ENCODE data around the gene PALM. TPM values are rescaled to one million over a fixed set of nuclear protein-coding genes. Genes with fewer than 3 reads are reported as not detected.
A peak's percentile ranks its signal among the peaks of the same experiment; 100 is the strongest.

PALM gene
- total and polyA plus RNA-seq, 9 of the 15 experiments (the other 6 are each of a cell fraction or from before 2014, with no cell fraction given), result 0.04 to 6.6 (median 1.7) TPM

DNA sequence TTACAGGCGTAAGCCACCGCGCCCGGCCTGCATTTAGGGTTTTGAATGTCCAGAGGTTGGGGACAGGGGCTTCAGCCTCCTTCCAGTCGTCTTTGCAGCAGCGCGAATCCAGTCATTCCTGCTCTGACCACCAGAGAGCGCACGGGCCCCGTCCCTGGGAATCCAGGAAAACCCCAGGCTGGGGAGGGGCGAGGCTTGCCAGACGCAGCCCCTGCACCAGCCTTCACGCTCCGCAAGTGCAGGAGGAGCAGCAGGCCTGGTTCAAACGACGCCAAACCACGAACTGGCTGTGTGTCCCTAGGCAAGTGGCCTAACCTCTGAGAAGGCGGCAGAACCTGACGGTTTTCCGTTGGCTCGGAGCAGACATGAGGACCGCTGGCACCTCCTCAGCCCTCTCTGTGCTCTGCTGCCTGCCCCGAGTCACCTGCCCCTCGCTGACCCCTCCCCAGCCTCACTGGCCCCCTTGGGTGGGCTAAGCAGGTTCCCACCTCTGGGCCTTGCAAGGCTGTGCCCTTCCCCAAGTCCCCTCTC is 43.8 kb upstream of the PALM start (continued):
- no peak for TF ChIP-seq ASH1L (IDR thresholded peaks at IDR 0.05; ENCODE audit: borderline replicate concordance, low read depth, partially characterized antibody)
- TF ChIP-seq RAD21 (CRISPR knock-in tag; conservative IDR thresholded peaks at IDR 0.05 in 1 of 2, IDR thresholded peaks at IDR 0.05 in 1 of 2), result peak; percentile 91 to 94
- 0 out of 2 replicates have a peak, but pooled peaks have one; percentile 44 for TF ChIP-seq CBX1 (IDR thresholded peaks at IDR 0.05; ENCODE audit: low read depth)
- TF ChIP-seq, protein P1, sequence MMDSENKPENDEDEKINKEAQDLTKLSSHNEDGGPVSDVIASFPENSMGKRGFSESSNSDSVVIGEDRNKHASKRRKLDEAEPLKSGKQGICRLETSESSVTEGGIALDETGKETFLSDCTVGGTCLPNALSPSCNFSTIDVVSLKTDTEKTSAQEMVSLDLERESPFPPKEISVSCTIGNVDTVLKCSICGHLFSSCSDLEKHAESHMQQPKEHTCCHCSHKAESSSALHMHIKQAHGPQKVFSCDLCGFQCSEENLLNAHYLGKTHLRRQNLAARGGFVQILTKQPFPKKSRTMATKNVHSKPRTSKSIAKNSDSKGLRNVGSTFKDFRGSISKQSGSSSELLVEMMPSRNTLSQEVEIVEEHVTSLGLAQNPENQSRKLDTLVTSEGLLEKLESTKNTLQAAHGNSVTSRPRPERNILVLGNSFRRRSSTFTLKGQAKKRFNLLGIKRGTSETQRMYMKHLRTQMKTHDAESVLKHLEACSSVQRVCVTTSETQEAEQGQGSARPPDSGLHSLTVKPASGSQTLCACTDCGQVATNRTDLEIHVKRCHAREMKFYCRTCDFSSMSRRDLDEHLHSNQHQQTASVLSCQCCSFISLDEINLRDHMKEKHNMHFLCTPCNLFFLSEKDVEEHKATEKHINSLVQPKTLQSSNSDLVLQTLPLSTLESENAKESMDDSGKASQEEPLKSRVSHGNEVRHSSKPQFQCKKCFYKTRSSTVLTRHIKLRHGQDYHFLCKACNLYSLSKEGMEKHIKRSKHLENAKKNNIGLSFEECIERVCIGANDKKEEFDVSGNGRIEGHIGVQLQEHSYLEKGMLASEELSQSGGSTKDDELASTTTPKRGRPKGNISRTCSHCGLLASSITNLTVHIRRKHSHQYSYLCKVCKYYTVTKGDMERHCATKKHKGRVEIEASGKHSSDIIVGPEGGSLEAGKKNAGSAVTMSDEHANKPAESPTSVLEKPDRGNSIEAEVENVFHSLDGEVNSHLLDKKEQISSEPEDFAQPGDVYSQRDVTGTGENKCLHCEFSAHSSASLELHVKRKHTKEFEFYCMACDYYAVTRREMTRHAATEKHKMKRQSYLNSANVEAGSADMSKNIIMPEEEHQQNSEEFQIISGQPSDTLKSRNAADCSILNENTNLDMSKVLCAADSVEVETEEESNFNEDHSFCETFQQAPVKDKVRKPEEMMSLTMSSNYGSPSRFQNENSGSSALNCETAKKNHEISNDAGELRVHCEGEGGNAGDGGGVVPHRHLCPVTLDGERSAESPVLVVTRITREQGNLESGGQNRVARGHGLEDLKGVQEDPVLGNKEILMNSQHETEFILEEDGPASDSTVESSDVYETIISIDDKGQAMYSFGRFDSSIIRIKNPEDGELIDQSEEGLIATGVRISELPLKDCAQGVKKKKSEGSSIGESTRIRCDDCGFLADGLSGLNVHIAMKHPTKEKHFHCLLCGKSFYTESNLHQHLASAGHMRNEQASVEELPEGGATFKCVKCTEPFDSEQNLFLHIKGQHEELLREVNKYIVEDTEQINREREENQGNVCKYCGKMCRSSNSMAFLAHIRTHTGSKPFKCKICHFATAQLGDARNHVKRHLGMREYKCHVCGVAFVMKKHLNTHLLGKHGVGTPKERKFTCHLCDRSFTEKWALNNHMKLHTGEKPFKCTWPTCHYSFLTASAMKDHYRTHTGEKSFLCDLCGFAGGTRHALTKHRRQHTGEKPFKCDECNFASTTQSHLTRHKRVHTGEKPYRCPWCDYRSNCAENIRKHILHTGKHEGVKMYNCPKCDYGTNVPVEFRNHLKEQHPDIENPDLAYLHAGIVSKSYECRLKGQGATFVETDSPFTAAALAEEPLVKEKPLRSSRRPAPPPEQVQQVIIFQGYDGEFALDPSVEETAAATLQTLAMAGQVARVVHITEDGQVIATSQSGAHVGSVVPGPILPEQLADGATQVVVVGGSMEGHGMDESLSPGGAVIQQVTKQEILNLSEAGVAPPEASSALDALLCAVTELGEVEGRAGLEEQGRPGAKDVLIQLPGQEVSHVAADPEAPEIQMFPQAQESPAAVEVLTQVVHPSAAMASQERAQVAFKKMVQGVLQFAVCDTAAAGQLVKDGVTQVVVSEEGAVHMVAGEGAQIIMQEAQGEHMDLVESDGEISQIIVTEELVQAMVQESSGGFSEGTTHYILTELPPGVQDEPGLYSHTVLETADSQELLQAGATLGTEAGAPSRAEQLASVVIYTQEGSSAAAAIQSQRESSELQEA (IDR thresholded peaks at IDR 0.05; ENCODE audit: low read depth), result no peak
- TF ChIP-seq ZNF444 (CRISPR knock-in tag; IDR thresholded peaks at IDR 0.05), result no peak
- TF ChIP-seq, protein P2, sequence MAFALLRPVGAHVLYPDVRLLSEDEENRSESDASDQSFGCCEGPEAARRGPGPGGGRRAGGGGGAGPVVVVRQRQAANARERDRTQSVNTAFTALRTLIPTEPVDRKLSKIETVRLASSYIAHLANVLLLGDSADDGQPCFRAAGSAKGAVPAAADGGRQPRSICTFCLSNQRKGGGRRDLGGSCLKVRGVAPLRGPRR (CRISPR knock-in tag; IDR thresholded peaks at IDR 0.05), result no peak
- peak in 1 of 2 experiments; percentile 46; a peak in 1 of 4 replicates for TF ChIP-seq KDM4B (IDR thresholded peaks at IDR 0.05; ENCODE audit: borderline replicate concordance in 2 of 2, low read depth in 1 of 2)
- TF ChIP-seq, protein P3, sequence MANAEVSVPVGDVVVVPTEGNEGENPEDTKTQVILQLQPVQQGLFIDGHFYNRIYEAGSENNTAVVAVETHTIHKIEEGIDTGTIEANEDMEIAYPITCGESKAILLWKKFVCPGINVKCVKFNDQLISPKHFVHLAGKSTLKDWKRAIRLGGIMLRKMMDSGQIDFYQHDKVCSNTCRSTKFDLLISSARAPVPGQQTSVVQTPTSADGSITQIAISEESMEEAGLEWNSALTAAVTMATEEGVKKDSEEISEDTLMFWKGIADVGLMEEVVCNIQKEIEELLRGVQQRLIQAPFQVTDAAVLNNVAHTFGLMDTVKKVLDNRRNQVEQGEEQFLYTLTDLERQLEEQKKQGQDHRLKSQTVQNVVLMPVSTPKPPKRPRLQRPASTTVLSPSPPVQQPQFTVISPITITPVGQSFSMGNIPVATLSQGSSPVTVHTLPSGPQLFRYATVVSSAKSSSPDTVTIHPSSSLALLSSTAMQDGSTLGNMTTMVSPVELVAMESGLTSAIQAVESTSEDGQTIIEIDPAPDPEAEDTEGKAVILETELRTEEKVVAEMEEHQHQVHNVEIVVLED (CRISPR knock-in tag; IDR thresholded peaks at IDR 0.05), result 0 out of 2 replicates have a peak, but pooled peaks have one; percentile 35
- no peak for TF ChIP-seq PTBP1 (IDR thresholded peaks at IDR 0.05; ENCODE audit: low read depth, low read length)
- TF ChIP-seq EP300 (IDR thresholded peaks at IDR 0.05; ENCODE audit: low read length), result no peak
- TF ChIP-seq ZBTB17 (CRISPR knock-in tag; IDR thresholded peaks at IDR 0.05), result 0 out of 2 replicates have a peak, but pooled peaks have one; percentile 23
- TF ChIP-seq, protein P4, sequence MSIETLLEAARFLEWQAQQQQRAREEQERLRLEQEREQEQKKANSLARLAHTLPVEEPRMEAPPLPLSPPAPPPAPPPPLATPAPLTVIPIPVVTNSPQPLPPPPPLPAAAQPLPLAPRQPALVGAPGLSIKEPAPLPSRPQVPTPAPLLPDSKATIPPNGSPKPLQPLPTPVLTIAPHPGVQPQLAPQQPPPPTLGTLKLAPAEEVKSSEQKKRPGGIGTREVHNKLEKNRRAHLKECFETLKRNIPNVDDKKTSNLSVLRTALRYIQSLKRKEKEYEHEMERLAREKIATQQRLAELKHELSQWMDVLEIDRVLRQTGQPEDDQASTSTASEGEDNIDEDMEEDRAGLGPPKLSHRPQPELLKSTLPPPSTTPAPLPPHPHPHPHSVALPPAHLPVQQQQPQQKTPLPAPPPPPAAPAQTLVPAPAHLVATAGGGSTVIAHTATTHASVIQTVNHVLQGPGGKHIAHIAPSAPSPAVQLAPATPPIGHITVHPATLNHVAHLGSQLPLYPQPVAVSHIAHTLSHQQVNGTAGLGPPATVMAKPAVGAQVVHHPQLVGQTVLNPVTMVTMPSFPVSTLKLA (conservative IDR thresholded peaks at IDR 0.05), result no peak
- TF ChIP-seq POLR2AphosphoS5 (IDR thresholded peaks at IDR 0.05; ENCODE audit: control insufficient read depth, insufficient read depth, low read depth, low read length), result no peak

All from K562 (cell line).